HG03442 (cell line): ENCODE data around the gene ICE1.
"Not testable (repeated sequence)": the region's sequence is repeated elsewhere in the genome, so short reads cannot be mapped to it uniquely, and the experiment has no call there.

Experiments
- ATAC-seq: cut with Tn5 transposase; IDR thresholded peaks from one replicate; pipeline ENCODE4 v1.9.1; 2021; ENCODE audit warnings: mild to moderate bottlenecking, moderate library complexity; ENCODE audit not compliant: unreplicated experiment

ICE1 gene

DNA sequence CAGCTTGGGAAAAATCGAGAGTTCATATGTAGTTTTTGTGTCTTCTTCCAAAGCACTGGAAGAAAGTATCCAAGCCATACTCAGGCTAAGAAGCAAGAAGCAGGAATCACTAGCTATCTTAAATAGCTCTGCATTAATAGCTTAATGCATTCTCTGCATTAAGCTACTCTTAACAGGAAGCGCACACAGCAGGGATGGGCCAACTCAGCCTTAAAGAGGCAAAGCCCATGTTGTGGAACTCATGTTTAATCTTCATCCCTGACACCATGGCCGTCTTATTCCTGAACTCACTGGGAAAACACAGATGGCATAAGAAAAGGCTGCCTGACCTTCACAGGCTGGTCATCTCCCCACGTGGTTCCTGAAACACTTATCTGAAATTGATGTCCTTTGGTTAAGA is 18.7 kb upstream of the ICE1 start:
- ATAC-seq: no peak

DNA sequence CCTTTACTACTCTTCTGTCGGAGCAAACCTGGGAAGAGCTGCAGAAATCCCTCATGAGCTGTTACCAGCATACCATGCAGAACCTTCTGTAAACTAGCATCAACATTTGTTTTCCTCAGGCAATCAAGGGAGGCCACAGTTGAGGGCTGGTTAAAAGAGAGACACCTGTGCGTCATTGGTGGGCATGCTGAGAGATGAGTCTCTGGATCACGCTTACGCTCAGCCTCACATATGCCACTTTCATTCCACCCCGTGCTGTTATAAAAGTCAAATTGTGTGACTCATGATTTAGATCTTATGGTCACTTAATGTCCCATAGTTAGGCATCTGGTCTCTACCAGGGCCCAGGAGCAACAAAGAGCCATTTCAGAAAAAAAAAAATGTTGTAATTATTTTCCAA is 18.1 kb upstream of the ICE1 start:
- ATAC-seq: no peak

DNA sequence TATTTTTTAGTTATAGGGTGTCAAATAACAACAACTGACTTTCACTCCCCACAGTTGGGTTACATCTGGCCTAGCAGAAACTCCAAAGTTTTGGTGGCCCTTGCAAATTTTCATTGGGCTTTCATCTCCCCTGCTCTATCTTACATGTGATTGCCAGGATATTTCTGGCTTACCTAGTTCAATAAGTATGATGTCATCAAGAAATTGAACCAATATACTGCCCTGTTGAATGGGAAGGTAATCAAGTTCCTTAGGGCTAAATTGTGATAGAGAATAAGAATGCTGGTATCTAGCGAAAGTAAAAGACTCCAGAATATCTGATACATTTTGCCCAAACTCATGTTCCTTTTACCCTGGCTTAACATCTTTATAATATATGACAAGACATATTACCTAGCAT is 17.0 kb upstream of the ICE1 start:
- ATAC-seq: no peak

GRCh38 chr5:5407924-5408323 is 14.6 kb upstream of the ICE1 start:
- no peak for ATAC-seq

- ATAC-seq: no peak
Observed at GRCh38 chr5:5409151-5409810, 13.2 kb upstream of the ICE1 start.

GRCh38 chr5:5413856-5414255 is 8.6 kb upstream of the ICE1 start:
- not testable (repeated sequence) for ATAC-seq

DNA sequence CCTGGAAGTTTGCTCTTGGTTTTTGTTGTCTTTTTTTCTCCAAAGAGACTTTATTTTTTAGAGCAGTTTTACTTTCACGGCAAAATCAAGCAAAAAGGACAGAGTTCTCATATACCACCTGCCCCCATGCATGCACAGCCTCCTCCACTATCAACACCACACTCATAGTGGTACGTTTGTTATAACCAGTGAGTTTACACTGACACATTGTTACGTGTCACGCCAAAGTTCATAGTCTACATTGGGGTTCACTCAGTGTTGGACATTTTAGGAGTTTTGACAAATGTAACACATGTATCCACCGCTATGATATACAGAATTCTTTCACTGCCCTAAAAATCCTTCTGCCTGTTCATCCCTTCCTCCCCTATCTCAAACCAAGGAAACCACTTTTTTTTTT is 7.5 kb upstream of the ICE1 start:
- no peak for ATAC-seq

DNA sequence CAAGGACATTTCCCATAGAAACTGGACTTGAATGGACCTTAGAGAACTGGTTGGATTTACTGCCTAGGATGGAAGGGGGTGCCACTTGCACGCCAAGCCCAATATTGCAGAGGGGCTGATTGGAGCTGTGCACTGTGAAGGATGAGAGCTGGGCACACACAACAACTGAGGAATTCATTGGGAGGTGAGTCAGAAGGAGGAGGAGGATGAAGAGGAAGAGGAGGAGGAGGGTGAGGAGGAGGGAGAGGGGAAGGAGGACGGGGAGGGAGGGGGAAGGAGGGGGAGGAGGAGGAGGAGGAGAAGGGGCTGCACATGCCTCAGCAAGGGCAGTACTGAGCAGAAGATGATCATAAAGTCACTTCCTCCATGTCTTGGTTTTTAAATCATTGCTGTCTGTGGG is 5.7 kb upstream of the ICE1 start:
- no peak for ATAC-seq

- ATAC-seq: no peak
Observed at GRCh38 chr5:5418006-5418405, 4.5 kb upstream of the ICE1 start.

- no peak for ATAC-seq
Observed at GRCh38 chr5:5418764-5419163, 3.7 kb upstream of the ICE1 start.

DNA sequence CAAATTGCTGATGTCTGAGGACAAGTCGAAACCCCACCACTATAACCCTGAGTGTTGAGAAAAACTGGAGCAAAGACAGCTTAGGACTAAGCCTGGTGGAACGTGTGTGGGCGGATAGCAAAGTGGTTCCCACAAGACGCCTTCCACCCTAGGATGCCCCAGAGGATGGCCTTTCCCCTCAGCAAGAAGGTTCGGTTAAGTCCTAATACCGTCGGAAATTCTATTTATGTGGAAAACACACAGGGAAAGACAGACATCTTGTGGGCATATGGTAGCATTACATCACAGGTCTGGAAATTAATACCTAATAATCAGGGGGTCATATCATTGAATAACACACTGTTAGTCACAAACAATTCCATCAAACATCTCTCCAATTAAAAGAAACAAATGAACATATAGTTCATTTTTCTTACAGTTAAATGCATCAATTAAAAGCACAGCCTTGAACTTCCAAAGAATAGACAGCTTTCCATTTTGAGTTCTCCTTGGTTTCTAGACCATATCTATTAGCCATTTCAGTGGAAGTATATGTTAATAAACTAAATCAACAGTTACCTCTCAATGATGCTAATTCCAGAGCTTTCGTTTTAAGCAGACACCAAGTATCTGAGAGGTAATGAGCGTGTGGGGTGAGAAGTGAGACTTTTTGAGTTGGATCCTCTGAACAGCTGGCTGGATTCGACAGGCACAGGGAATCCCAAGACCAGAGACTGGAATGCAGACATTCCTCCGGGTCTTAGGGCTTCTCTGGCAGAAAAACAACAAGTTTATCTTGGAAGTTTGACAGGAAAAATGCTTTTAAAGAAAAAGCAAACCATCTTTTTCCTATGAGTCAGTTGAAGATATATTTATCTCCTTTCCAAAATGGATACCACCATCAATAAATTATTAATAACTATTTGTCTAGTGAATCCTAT is 2.9 kb upstream of the ICE1 start:
- ATAC-seq: no peak

- ATAC-seq: no peak
Observed at GRCh38 chr5:5420251-5420650, 2.2 kb upstream of the ICE1 start.

DNA sequence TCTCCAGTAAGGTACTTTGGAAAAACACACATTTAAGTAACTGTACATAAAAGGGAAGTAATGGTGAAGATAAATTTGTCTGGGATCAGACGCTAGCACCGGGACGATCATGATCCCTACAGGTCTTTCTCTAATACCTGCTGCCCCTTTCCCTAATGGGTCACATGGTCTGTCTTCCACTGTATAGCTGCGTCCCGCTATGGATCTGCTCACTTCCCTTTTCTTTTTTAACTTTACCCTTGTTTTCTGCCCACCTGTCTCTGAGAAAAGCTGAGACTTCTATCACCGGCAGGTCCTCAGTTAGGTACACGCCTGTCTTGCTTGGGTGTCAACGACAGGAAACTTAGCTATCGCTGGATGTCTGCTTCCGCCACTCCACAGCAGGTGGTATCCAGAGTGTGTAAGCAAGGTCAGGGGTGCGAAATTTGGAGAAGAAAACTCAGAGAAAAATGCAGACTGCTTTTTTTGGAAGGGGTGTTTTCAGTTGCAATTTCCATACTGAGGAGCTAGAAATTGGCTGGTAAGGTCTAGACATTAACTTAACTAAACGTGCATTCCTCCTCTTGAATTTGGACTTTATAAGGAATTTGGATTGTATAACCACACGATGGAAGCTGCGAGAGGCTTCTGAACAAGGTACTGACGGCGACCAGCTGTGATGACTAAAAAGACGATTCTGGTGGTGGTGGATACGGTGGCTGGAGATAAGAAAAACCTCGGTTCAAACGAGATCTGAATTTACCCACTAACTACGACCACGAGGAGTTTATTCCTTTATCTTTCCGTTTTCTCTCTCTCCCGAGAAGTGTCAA is 1.1 kb upstream of the ICE1 start:
- peak; percentile 1 for ATAC-seq

DNA sequence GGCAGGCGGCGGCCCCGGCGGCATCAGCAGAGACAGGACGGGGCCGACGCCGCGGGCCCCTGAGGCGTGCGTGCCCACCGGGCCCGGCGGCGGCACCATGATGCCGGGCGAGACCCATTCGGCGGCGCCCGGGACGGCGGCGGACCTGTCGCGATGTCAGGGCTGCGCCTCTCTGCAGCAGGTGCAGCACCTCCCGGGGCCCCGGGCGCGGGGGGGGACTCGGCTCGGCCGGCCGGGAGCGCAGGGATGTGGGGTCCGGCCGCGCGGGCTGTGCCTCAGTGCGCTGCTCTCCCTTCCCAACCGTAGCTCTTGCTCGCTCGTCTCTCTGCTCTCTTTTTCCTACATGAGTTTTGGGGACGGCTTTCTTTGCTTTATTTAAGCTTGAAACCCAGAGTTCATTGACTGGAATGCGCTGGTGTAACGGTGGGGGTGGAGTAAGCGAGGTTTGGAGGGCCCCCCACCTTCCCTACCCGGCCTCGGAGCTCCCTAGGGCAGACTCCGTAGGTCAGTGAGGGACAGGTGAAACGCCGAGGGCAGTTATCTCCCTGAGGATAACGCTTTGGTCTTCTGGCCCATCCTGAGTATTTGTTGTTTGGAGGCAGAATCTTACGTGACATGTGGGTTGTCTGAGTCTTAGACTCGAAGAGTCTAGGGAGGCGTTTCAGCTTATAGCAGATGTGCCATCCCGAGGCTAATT is 490 bp downstream of the ICE1 start:
- peak; percentile 10 for ATAC-seq

- ATAC-seq: no peak
Observed at GRCh38 chr5:5423586-5423985, 1.1 kb downstream of the ICE1 start.

GRCh38 chr5:5424736-5425135 is 2.3 kb downstream of the ICE1 start:
- no peak for ATAC-seq

DNA sequence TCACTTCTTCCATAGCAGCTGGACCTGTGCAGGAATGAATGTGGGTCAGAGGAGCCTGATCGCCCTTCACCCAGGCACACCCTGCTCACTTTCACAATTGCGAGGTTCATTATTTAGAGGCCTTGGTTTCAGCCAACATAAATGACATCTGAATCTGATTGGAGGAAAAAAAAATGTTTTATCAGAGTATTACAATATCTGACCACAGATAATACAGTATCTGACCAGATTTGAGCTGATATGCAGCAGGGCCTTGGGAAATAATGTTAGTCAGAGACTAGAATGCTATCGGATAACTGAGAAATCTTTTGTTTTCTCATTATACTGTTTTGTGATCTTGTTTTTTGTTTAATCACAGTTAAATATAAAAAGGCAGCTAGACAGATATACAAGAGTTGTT is 7.7 kb downstream of the ICE1 start:
- ATAC-seq: no peak

- ATAC-seq: no peak
Observed at GRCh38 chr5:5432020-5432707, 9.7 kb downstream of the ICE1 start.

GRCh38 chr5:5436203-5436760 is 13.8 kb downstream of the ICE1 start:
- ATAC-seq: no peak
